MCF 10A (cell line): ENCODE measurements around the gene RAMP1. TPM values are rescaled to one million over a fixed set of nuclear protein-coding genes. Genes with fewer than 3 reads are reported as not detected.
A peak's percentile ranks its signal among the peaks of the same experiment; 100 is the strongest.

Experiments used
- BruUV-seq: library from RNA; stranded (reverse); fragments of 400-500 nt; replicated peaks from 2 replicates; lab custom pipeline; 2021; lab: Mats Ljungman, UMichigan
- CTCF ChIA-PET: fragments of 300-600 bp; sonication (Branson Sonifier 250); formaldehyde crosslinking; extraction: SDS; loops from one replicate; lab custom pipeline; 2021; ENCODE audit warnings: antibody characterized with exemption, inconsistent platforms; lab: Yijun Ruan, JAX
- POLR2A ChIA-PET: fragments of 300-600, 350-650 bp; sonication (Branson Sonifier 250); formaldehyde crosslinking; extraction: SDS; loops from one replicate; lab custom pipeline; 2020; ENCODE audit warnings: antibody characterized with exemption, inconsistent platforms; lab: Yijun Ruan, JAX
- DNase-seq: peaks from one replicate; pipeline ENCODE4 v3.0.0-alpha.2; 2018; ENCODE audit not compliant: unreplicated experiment
- H3K27ac Mint-ChIP-seq: one replicate; pipeline ENCODE4 v1.8.0; 2022; ENCODE audit warnings: mild to moderate bottlenecking, low read depth, mixed read lengths; ENCODE audit not compliant: unreplicated experiment
- H3K27me3 Mint-ChIP-seq: one replicate; pipeline ENCODE4 v1.8.0; 2022; ENCODE audit warnings: mixed read lengths; ENCODE audit not compliant: insufficient read depth, unreplicated experiment
- H3K36me3 Mint-ChIP-seq: one replicate; pipeline ENCODE4 v1.8.0; 2022; ENCODE audit warnings: mild to moderate bottlenecking, moderate library complexity, mixed read lengths; ENCODE audit not compliant: insufficient read depth, unreplicated experiment
- H3K4me1 Mint-ChIP-seq: one replicate; pipeline ENCODE4 v1.8.0; 2022; ENCODE audit warnings: mixed read lengths; ENCODE audit not compliant: insufficient read depth, unreplicated experiment
- H3K4me3 Mint-ChIP-seq: one replicate; pipeline ENCODE4 v1.8.0; 2022; ENCODE audit warnings: mild to moderate bottlenecking, moderate library complexity, mixed read lengths; ENCODE audit not compliant: unreplicated experiment
- H3K9me3 Mint-ChIP-seq: one replicate; pipeline ENCODE4 v1.8.0; 2022; ENCODE audit warnings: mixed read lengths; ENCODE audit not compliant: unreplicated experiment
- intact Hi-C: fragments of 100-400 bp; cut with micrococcal nuclease; formaldehyde crosslinking; loops from 2 replicates; pipeline ENCODE4 v1.14.1; 2022
- total RNA-seq: library from RNA; stranded (reverse); gene quantifications from 2 replicates; pipeline ENCODE4 v1.2.3, GENCODE V29; 2022
- TF ChIP-seq, protein P1 (sequence below): fragments of 200-600 bp; IDR thresholded peaks from one replicate; pipeline ENCODE4 v1.8.0; 2022; ENCODE audit warnings: antibody characterized with exemption, mild to moderate bottlenecking; ENCODE audit not compliant: unreplicated experiment

RAMP1 gene
- total RNA-seq, 1 experiment from 2014 or later: 11.2 TPM

DNA sequence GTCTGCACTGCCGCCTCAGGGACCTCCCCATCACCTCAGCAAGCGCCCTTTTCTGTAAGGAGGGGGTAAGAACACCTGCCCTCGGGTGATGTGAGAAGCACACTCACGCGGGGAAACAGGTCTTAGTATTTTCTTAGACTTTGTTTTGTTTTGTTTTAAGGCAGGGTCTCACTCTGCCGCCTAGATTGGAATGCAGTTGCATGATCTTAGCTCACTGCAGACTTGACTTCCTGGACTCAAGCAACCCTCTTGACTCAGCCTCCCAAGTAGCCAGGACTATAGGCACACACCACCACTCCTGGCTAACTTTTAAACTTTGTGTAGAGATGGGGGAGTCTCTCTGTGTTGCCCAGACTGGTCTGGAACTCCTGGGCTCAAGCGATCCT, 37.1 kb downstream of the RAMP1 start:
- Mint-ChIP-seq H3K4me3 (no peak overlapping the region), H3K9me3 (no peaks in the 10 kb centered on the region), H3K27me3 (no peaks in the 10 kb centered on the region), H3K4me1 (peaks cover 27% of the 10 kb centered on the region), H3K36me3 (no peaks in the 10 kb centered on the region), H3K27ac (peak overlapping the region; percentile 92)
- ChIA-PET CTCF (no interaction called here), POLR2A (interaction anchor here (0.6 to 4.7 kb wide), 9 partner anchors 17 to 68 kb away, joined by 3 to 53 read pairs (median 5); no protein-coding TSS in a partner anchor)
- TF ChIP-seq, protein P1, sequence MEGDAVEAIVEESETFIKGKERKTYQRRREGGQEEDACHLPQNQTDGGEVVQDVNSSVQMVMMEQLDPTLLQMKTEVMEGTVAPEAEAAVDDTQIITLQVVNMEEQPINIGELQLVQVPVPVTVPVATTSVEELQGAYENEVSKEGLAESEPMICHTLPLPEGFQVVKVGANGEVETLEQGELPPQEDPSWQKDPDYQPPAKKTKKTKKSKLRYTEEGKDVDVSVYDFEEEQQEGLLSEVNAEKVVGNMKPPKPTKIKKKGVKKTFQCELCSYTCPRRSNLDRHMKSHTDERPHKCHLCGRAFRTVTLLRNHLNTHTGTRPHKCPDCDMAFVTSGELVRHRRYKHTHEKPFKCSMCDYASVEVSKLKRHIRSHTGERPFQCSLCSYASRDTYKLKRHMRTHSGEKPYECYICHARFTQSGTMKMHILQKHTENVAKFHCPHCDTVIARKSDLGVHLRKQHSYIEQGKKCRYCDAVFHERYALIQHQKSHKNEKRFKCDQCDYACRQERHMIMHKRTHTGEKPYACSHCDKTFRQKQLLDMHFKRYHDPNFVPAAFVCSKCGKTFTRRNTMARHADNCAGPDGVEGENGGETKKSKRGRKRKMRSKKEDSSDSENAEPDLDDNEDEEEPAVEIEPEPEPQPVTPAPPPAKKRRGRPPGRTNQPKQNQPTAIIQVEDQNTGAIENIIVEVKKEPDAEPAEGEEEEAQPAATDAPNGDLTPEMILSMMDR: no peak
- intact Hi-C loops: no loop called here
- DNase-seq: peak; percentile 38
- no TSS peak for BruUV-seq

DNA sequence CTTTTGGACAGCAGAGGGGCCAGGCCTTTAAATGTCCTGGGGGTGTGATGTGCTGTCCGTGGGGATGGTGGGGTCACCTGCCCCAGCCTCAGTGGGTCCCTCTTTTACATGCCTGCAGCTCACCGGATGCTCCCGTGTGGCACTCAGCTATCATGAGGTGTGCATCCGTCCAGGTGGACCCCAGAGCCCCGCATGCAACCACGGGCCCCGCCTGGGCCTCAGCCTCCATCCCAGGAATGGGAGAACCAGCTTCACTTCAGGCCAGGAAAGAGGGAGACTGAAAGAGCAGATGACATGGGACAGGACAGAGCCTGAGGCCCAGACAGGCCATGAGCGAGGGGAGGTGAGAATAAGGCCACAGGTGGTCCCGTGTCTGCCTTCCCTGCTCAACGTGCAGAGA, 37.5 kb downstream of the RAMP1 start:
- no peak overlapping the region for H3K4me3 Mint-ChIP-seq
- no peak for DNase-seq
- CTCF ChIA-PET: interaction anchor here (0.6 kb wide), 1 partner anchor 113 kb away, joined by 3 read pairs; no protein-coding TSS in a partner anchor
- POLR2A ChIA-PET: interaction anchor here (1.1 to 4.7 kb wide), 5 partner anchors 18 to 68 kb away, joined by 5 to 53 read pairs (median 5); no protein-coding TSS in a partner anchor
- no peaks in the 10 kb centered on the region for H3K27me3 Mint-ChIP-seq
- no peaks in the 10 kb centered on the region for H3K36me3 Mint-ChIP-seq
- peak overlapping the region; percentile 92 for H3K27ac Mint-ChIP-seq
- H3K4me1 Mint-ChIP-seq: peaks cover 27% of the 10 kb centered on the region
- BruUV-seq: no TSS peak
- TF ChIP-seq, protein P1: no peak
- intact Hi-C loops: no loop called here
- no peaks in the 10 kb centered on the region for H3K9me3 Mint-ChIP-seq

DNA sequence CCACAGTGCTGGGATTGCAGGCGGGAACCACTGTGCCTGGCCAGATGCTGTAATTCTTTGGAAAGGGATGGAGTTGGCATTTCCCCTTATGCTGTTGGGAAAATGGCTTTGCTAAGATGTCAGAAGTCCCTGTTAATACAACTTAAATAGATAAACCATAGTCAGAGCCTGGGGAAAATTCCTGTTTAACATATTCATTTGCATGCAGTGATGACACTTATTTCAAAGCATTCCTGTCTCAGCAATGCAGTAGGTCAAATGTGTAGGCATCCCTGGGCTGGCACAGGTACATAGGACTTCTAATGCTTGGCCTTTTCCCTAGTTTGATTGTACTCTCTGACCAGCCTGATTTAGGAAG, 38.6 kb downstream of the RAMP1 start:
- H3K4me1 Mint-ChIP-seq: peaks cover 27% of the 10 kb centered on the region
- ChIA-PET POLR2A (interaction anchor here (1.4 to 4.7 kb wide), 4 partner anchors 23 to 70 kb away, joined by 4 to 53 read pairs (median 16); no protein-coding TSS in a partner anchor), CTCF (interaction anchor here (0.6 to 0.8 kb wide), 3 partner anchors 25 to 386 kb away, joined by 3 to 5 read pairs (median 4); no protein-coding TSS in a partner anchor)
- H3K4me3 Mint-ChIP-seq: no peak overlapping the region
- no peaks in the 10 kb centered on the region for H3K27me3 Mint-ChIP-seq
- BruUV-seq: no TSS peak
- TF ChIP-seq, protein P1: no peak
- DNase-seq: no peak
- no peaks in the 10 kb centered on the region for H3K36me3 Mint-ChIP-seq
- no peaks in the 10 kb centered on the region for H3K9me3 Mint-ChIP-seq
- intact Hi-C loops: no loop called here
- peak overlapping the region; percentile 75 for H3K27ac Mint-ChIP-seq

DNA sequence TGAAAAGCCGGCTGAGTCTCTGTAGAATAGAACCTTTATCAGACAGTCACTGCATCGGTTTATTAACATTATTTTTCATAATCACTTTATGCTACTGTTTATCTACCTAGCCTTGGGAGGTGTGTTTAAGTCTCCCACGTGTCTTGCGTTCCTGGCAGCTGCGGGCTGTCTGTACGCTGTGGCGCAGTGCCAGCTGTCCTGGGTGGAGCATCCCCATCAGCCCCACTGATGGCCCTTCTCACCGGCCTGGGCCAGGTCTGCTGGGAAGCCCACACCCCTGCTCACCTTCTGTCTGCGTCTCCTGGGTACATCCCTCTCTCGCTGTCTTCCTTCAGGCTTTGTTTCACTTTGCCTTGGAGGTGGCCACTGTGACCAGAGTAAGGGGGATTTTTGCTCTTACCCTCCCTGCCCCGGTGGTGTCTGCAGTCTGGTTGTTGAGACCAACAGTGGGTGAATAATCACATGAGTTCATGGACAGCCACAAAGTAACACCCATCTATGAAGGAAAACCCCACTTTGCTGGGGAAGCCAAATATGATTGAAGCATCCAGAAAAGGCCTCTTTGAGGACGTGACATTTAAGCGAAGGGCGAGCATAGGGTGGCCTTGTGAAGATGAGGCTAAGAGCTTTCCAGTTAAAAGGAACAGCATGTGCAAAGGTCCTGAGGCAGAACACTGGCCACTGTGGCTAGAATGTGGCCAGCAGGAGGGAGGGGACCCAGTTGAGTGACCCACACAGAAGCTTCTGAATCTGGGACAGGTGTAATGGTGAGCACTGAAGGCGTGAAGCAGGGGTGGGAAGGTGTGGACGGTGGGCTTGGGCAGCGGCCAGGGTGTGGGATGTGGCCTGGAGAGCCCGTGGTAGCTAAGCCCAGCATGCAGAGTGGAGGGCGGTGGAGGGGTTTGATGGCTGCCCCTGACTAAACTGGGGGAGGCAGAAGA, 41.7 kb downstream of the RAMP1 start:
- Mint-ChIP-seq H3K9me3 (no peaks in the 10 kb centered on the region), H3K36me3 (no peaks in the 10 kb centered on the region), H3K27ac (no peak overlapping the region), H3K4me1 (peaks cover 18% of the 10 kb centered on the region), H3K27me3 (no peaks in the 10 kb centered on the region), H3K4me3 (no peak overlapping the region)
- no peak for DNase-seq
- TF ChIP-seq, protein P1: no peak
- CTCF ChIA-PET: interaction anchor here (0.6 kb wide), 1 partner anchor 280 kb away, joined by 3 read pairs; no protein-coding TSS in a partner anchor
- intact Hi-C loops: no loop called here
- no TSS peak for BruUV-seq
- POLR2A ChIA-PET: interaction anchor here (0.7 kb wide), 1 partner anchor 13 kb away, joined by 3 read pairs; no protein-coding TSS in a partner anchor
